Naive thymus-derived CD4-positive, alpha-beta T cell (primary cell): ENCODE results near the gene MYO5A. TPM values are rescaled to one million over a fixed set of nuclear protein-coding genes. Genes with fewer than 3 reads are reported as not detected.
"Not testable (repeated sequence)": the region's sequence is repeated elsewhere in the genome, so short reads cannot be mapped to it uniquely, and the experiment has no call there.

ENCODE experiments used
- ATAC-seq: fragments of 150-1000 bp; cut with Tn5 transposase; 2 replicates; pipeline ENCODE4 v1.10.0; 2021; ENCODE audit warnings: mild to moderate bottlenecking, moderate library complexity
- CTCF ChIA-PET: fragments of 350-600 bp; sonication (Branson Sonifier 250); formaldehyde crosslinking; loops from one replicate; lab custom pipeline; 2021; ENCODE audit warnings: antibody characterized with exemption; lab: Charles Lee
- POLR2A ChIA-PET: fragments of 350-600 bp; sonication (Branson Sonifier 250); formaldehyde crosslinking; loops from one replicate; lab custom pipeline; 2021; ENCODE audit warnings: antibody characterized with exemption, inconsistent platforms; lab: Charles Lee
- DNase-seq, 9 donors: peaks; one replicate each; pipeline versions ENCODE4 v3.0.0 to v3.0.0-alpha.2; 2020 to 2022; ENCODE audit warnings: mixed read lengths in 1 of 9
- H3K27ac ChIP-seq: one replicate; pipeline ENCODE4 v1.7.0; 2013; ENCODE audit warnings: mild to moderate bottlenecking, low read depth, low read length, moderate library complexity
- H3K27me3 ChIP-seq, 2 donors: one replicate each; pipeline ENCODE4 v1.7.0; 2013; ENCODE audit warnings: low read length in 2 of 2, mild to moderate bottlenecking in 2 of 2, moderate library complexity in 2 of 2; ENCODE audit not compliant: control insufficient read depth in 2 of 2, insufficient read depth in 2 of 2
- H3K36me3 ChIP-seq, 3 experiments: 1 replicate in 2 of 3; 2 replicates in 1 of 3; pipeline ENCODE4 v1.7.0; 2013; ENCODE audit warnings: low read length in 3 of 3, mild to moderate bottlenecking in 3 of 3, moderate library complexity in 1 of 3; ENCODE audit not compliant: insufficient read depth in 3 of 3, control insufficient read depth in 2 of 3
- H3K4me1 ChIP-seq, 2 donors: one replicate each; pipeline ENCODE4 v1.7.0; 2013; ENCODE audit warnings: low read length in 2 of 2, mild to moderate bottlenecking in 2 of 2, moderate library complexity in 1 of 2; ENCODE audit not compliant: control insufficient read depth in 2 of 2, insufficient read depth in 2 of 2
- H3K4me3 ChIP-seq: 2 replicates; pipeline ENCODE4 v1.7.0; 2013; ENCODE audit warnings: mild to moderate bottlenecking, low read length
- H3K9me3 ChIP-seq, 3 experiments: 1 replicate in 2 of 3; 2 replicates in 1 of 3; pipeline ENCODE4 v1.7.0; 2013; ENCODE audit warnings: low read length in 3 of 3; ENCODE audit not compliant: control insufficient read depth in 2 of 3
- H3K27ac Mint-ChIP-seq, 9 donors: one replicate each; pipeline ENCODE4 v1.8.0; 2020 to 2022; ENCODE audit warnings: mixed read lengths in 9 of 9, mild to moderate bottlenecking in 8 of 9, moderate library complexity in 5 of 9, inconsistent platforms in 2 of 9
- H3K27me3 Mint-ChIP-seq, 5 donors: one replicate each; pipeline ENCODE4 v1.8.0; 2021 to 2022; ENCODE audit warnings: mixed read lengths in 5 of 5, mild to moderate bottlenecking in 1 of 5
- H3K36me3 Mint-ChIP-seq, 5 donors: one replicate each; pipeline ENCODE4 v1.8.0; 2020 to 2022; ENCODE audit warnings: mixed read lengths in 5 of 5, mild to moderate bottlenecking in 3 of 5, inconsistent platforms in 1 of 5
- H3K4me1 Mint-ChIP-seq, 7 donors: one replicate each; pipeline ENCODE4 v1.8.0; 2020 to 2022; ENCODE audit warnings: mixed read lengths in 7 of 7, mild to moderate bottlenecking in 3 of 7, inconsistent platforms in 1 of 7
- H3K4me3 Mint-ChIP-seq, 10 donors: one replicate each; pipeline ENCODE4 v1.8.0; 2020 to 2022; ENCODE audit warnings: mild to moderate bottlenecking in 10 of 10, mixed read lengths in 10 of 10, moderate library complexity in 6 of 10, inconsistent platforms in 2 of 10
- H3K9me3 Mint-ChIP-seq, 11 donors: one replicate each; pipeline ENCODE4 v1.8.0; 2020 to 2022; ENCODE audit warnings: mixed read lengths in 11 of 11, mild to moderate bottlenecking in 4 of 11, inconsistent platforms in 1 of 11, moderate library complexity in 1 of 11
- intact Hi-C, 2 donors: fragments of 100-400 bp; cut with micrococcal nuclease; formaldehyde crosslinking; loops; one replicate each; pipeline ENCODE4 v1.15.1; 2023
- polyA plus RNA-seq, 2 donors: library from polyadenylated mRNA; unstranded; fragments of 300-500 nt; fragmentation: Illumina TruSeq; gene quantifications; one replicate each; pipeline ENCODE4 v1.2.3, GENCODE V29; 2021
- total RNA-seq, 6 experiments: library from RNA in 5 of 6; stranded (reverse) in 5 of 6; gene quantifications; 1 replicate in 5 of 6; 2 replicates in 1 of 6; pipeline ENCODE4 v1.2.3 and lab custom pipeline; 2021 to 2026

Gene MYO5A
- total and polyA plus RNA-seq, 7 experiments from 2014 or later: 4.2 to 39.6 (median 20.8) TPM

GRCh38 chr15:52459265-52459664, 69.4 kb downstream of the MYO5A start:
- H3K9me3 Mint-ChIP-seq: peaks cover 0 to 25% (median 15%) of the 10 kb centered on the region in 11 donors
- POLR2A ChIA-PET, H3K27me3 ChIP-seq, ATAC-seq, H3K27me3 Mint-ChIP-seq, H3K27ac Mint-ChIP-seq, DNase-seq, H3K27ac ChIP-seq, H3K9me3 ChIP-seq, H3K36me3 ChIP-seq, H3K4me3 ChIP-seq, H3K4me3 Mint-ChIP-seq, intact Hi-C loops, CTCF ChIA-PET: not testable (repeated sequence)
- H3K4me1 ChIP-seq: peaks cover 0 to 12% of the 10 kb centered on the region in 2 donors
- peaks cover 11 to 41% (median 33%) of the 10 kb centered on the region in 5 donors for H3K36me3 Mint-ChIP-seq
- peaks cover 24 to 39% (median 32%) of the 10 kb centered on the region in 7 donors for H3K4me1 Mint-ChIP-seq

- ATAC-seq (no peak), DNase-seq (no peak)
- Histone ChIP-seq H3K4me3 (no peak overlapping the region), H3K9me3 (no peaks in the 10 kb centered on the region), H3K4me1 (no peaks in the 10 kb centered on the region), H3K27ac (no peak overlapping the region), H3K27me3 (no peaks in the 10 kb centered on the region), H3K36me3 (no peaks in the 10 kb centered on the region)
- intact Hi-C loops: no loop called here
- H3K4me3 Mint-ChIP-seq: no peak overlapping the region
- H3K9me3 Mint-ChIP-seq: peaks cover 0 to 8% (median 5%) of the 10 kb centered on the region in 11 donors
- ChIA-PET CTCF (no interaction called here), POLR2A (no interaction called here)
- H3K4me1 Mint-ChIP-seq: peaks cover 7 to 46% (median 36%) of the 10 kb centered on the region in 7 donors
- H3K27ac Mint-ChIP-seq: peak overlapping the region in 1 of 9 donors; percentile 14
- peaks cover 6 to 22% (median 13%) of the 10 kb centered on the region in 5 donors for H3K36me3 Mint-ChIP-seq
- H3K27me3 Mint-ChIP-seq: no peaks in the 10 kb centered on the region
These were observed 80.4 kb downstream of the MYO5A start for GRCh38 chr15:52448011-52448890.

- Histone ChIP-seq H3K9me3 (no peaks in the 10 kb centered on the region), H3K4me1 (no peaks in the 10 kb centered on the region), H3K27ac (no peak overlapping the region), H3K36me3 (no peaks in the 10 kb centered on the region), H3K4me3 (no peak overlapping the region), H3K27me3 (no peaks in the 10 kb centered on the region)
- Mint-ChIP-seq H3K4me3 (no peak overlapping the region), H3K27me3 (no peaks in the 10 kb centered on the region), H3K9me3 (no peaks in the 10 kb centered on the region), H3K36me3 (peaks cover 5 to 14% (median 6%) of the 10 kb centered on the region in 5 donors), H3K4me1 (peaks cover 11 to 40% (median 35%) of the 10 kb centered on the region in 7 donors), H3K27ac (no peak overlapping the region)
- POLR2A ChIA-PET: no interaction called here
- intact Hi-C loops: no loop called here
- CTCF ChIA-PET: no interaction called here
- ATAC-seq (no peak), DNase-seq (no peak)
These were observed 82.7 kb downstream of the MYO5A start for GRCh38 chr15:52445954-52446353.

- Mint-ChIP-seq H3K4me3 (no peak overlapping the region), H3K9me3 (no peaks in the 10 kb centered on the region), H3K27me3 (no peaks in the 10 kb centered on the region), H3K36me3 (peaks cover 4 to 17% (median 4%) of the 10 kb centered on the region in 5 donors), H3K27ac (peak overlapping the region in 1 of 9 donors; percentile 5), H3K4me1 (peaks cover 11 to 41% (median 34%) of the 10 kb centered on the region in 7 donors)
- no peaks in the 10 kb centered on the region for H3K36me3 ChIP-seq
- no peak for ATAC-seq
- H3K4me1 ChIP-seq: no peaks in the 10 kb centered on the region
- ChIA-PET CTCF (no interaction called here), POLR2A (no interaction called here)
- no peaks in the 10 kb centered on the region for H3K9me3 ChIP-seq
- H3K27ac ChIP-seq: no peak overlapping the region
- no peak for DNase-seq
- no peak overlapping the region for H3K4me3 ChIP-seq
- H3K27me3 ChIP-seq: no peaks in the 10 kb centered on the region
- intact Hi-C loops: no loop called here
These were observed 83.1 kb downstream of the MYO5A start for GRCh38 chr15:52445553-52445952.

- Mint-ChIP-seq H3K4me1 (peaks cover 11 to 53% (median 34%) of the 10 kb centered on the region in 7 donors), H3K36me3 (peaks cover 4 to 23% (median 7%) of the 10 kb centered on the region in 5 donors)
- DNase-seq, H3K27me3 Mint-ChIP-seq, H3K4me1 ChIP-seq, H3K27ac Mint-ChIP-seq, ATAC-seq, H3K27me3 ChIP-seq, intact Hi-C loops, H3K4me3 Mint-ChIP-seq, H3K9me3 ChIP-seq, H3K36me3 ChIP-seq, H3K9me3 Mint-ChIP-seq, POLR2A ChIA-PET, H3K4me3 ChIP-seq, H3K27ac ChIP-seq: not testable (repeated sequence)
- CTCF ChIA-PET: interaction anchor here (1.0 kb wide), 1 partner anchor 58 kb away, joined by 3 read pairs; no protein-coding TSS in a partner anchor
These were observed 85.5 kb downstream of the MYO5A start for GRCh38 chr15:52443205-52443604.

- H3K9me3 ChIP-seq: no peaks in the 10 kb centered on the region
- Mint-ChIP-seq H3K4me3 (no peak overlapping the region), H3K9me3 (no peaks in the 10 kb centered on the region), H3K4me1 (peaks cover 18 to 51% (median 31%) of the 10 kb centered on the region in 7 donors), H3K27me3 (no peaks in the 10 kb centered on the region), H3K27ac (no peak overlapping the region), H3K36me3 (peaks cover 3 to 14% (median 4%) of the 10 kb centered on the region in 5 donors)
- ATAC-seq (no peak), DNase-seq (no peak)
- no peaks in the 10 kb centered on the region for H3K36me3 ChIP-seq
- ChIA-PET POLR2A (interaction anchor here (0.6 to 0.9 kb wide), 3 partner anchors 22 to 115 kb away, joined by 3 to 4 read pairs (median 3); no protein-coding TSS in a partner anchor), CTCF (no interaction called here)
- no peak overlapping the region for H3K4me3 ChIP-seq
- H3K4me1 ChIP-seq: no peaks in the 10 kb centered on the region
- H3K27me3 ChIP-seq: no peaks in the 10 kb centered on the region
- intact Hi-C loops: no loop called here
- no peak overlapping the region for H3K27ac ChIP-seq
These were observed 86.8 kb downstream of the MYO5A start for GRCh38 chr15:52441841-52442240.
